GM18909 (cell line): ENCODE results near the gene PCSK7.
"Not testable (repeated sequence)": the region's sequence is repeated elsewhere in the genome, so short reads cannot be mapped to it uniquely, and the experiment has no call there.

Experiments
- ATAC-seq: cut with Tn5 transposase; IDR thresholded peaks from one replicate; pipeline ENCODE4 v1.9.1; 2021; ENCODE audit warnings: mild to moderate bottlenecking; ENCODE audit not compliant: unreplicated experiment, poor library complexity

The PCSK7 gene

DNA sequence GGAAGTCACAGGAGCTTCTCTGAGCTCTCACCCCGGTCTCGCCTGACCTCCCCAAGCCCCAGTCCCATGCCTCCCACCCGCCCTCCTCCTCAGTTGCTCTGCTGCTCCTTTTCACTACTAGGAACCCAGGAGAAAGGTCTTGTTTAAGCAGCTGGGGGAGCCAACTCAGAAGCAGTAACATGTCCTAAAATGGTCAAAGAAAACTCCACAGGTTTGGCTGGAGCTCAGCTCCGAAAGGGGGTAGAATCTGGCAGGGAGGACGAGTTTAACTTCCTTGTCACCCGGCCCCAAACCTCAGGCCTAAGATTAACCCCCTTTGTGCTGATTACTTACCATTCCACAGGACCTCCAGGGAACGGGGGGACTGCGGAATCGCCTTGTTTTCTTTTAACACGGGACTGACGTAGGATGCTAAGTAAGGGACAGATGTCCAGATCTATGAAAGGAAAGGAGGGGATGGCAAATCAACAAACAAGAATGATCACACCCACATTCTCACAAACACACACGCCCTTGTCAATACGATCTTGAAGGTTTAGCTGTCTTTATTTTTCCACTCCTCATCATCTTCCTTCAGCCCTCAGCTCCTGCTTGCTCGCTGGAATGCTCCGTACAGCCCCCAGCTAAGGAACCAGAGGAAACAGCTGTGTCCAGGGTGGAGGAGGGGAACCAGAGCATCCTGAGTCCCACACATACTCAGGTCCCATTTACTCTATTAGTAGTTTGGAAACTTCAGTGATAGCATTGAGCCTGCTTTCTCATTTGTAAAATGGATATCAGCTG, 13.5 kb downstream of the PCSK7 start:
- ATAC-seq: no peak

DNA sequence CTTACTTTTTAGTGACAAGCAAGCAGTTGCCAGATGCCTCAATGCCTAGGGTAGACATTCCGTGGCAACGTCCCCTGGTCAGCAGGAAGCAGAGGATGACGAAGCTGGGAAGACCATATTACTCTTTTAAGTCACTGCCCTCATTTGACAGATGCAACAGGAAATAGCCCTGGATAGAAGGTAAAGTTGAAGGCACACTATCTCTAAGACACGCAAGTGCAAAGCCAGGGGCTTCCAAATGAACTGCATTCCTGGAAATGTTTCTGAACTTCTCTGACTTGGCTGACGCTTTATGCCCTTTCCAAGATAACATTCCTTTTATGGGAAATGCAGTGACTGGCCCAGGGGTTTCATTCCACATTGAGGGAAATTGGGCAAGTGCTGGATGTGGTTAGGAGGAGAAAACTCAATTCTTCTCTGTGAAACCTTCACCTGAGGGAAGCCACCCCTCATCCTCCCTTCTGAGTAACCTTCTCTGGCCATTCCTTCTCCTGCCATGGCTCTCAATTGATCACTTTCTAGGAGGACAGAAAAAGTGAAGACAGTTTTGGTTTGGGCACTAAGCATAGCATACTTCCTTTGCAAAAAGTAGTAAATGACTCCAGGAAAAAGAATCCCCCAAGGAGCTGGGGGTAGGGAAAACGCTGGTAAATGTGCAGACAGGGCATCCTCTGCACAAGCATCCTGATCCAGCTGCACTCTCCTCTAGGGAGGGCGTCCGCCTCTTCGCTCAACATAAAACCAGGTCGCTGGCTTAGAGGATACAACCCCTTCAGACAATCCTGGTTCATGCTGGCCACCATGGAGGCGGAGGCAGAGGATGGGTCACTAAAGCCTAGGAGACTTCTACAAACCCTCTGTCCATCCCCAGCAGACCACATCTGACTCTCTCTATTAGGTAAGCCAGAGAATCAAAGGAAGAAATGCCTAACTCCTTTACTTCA, 14.5 kb downstream of the PCSK7 start:
- no peak for ATAC-seq

DNA sequence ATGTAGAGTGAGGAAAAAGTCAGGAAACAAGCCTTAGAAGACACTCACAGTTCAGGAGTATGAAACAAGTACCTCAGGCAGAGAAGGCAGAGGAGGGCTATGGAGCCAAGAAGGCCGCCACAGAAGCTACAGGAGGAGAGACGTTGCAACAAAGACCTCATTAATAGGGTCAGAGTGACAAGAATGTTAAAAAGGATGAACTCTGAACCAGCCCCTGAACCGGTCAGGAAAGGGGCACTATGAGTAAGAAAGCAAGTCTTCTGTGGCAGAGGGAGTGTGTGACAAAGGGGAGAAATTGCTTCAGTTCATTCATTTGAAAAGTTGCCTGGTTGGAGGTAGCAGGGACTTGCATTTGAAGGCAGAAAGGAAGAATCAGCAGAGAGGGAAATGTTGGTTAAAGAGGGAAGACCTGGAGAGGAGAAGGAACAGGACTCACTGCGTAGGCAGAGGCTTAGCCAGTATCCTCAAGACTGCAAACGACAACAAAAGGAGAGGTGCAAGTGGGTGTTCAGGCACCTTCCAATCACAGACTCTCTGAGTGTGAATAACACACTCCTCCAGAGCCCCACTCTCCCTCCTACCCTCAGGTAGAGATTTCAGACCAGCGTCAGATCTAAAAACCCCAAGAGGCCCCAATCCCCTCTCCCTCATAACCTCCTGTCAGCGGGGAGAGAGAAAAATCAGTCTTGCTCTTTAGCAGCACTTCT, 17.3 kb downstream of the PCSK7 start:
- no peak for ATAC-seq

DNA sequence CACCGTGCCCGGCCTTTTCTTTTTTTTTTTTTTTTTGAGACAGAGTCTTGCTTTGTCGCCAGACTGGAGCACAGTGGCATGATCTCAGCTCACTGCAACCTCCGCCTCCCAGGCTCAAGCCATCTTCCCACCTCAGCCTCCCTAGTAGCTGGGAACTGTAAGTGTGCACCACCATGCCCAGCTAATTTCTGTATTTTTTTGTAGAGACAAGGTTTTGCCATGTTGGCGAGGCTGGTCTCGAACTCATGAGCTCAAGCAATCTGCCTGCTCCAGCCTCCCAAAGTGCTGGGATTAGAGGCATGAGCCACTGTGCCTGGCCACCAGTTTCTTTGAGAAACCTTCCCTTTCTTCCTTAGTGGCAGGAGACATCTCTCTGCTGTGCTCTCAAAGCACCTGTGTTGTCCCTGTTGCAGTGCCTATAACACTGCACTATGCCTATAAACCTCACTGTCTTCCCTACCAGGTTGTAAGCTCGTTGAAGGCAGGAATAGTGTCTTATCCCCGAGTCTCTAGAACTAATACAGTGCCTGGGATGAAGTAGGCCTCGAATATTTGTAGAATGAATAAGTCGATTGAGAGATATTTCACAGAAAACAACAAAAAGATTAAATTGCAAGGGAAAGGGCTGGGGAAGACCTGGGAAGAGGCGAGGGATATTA, 19.0 kb downstream of the PCSK7 start:
- no peak for ATAC-seq

DNA sequence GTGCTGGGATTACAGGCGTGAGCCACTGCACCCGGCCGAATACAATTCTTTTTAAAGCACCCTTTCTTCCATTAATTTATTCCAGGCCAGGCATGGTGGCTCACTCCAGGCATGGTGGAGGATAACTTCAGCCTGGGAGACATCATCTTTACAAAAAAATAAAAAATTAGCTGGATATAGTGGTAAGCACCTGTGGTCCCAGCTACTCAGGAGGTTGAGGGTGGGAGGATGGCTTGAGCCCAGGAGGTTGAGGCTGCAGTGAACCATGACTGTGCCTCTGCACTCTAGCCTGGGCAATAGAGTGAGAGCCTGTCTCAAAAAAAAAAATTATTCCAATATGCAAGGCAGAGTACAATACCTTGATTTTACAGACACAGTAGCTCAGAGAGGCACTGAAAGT, 21.3 kb downstream of the PCSK7 start:
- ATAC-seq: no peak

DNA sequence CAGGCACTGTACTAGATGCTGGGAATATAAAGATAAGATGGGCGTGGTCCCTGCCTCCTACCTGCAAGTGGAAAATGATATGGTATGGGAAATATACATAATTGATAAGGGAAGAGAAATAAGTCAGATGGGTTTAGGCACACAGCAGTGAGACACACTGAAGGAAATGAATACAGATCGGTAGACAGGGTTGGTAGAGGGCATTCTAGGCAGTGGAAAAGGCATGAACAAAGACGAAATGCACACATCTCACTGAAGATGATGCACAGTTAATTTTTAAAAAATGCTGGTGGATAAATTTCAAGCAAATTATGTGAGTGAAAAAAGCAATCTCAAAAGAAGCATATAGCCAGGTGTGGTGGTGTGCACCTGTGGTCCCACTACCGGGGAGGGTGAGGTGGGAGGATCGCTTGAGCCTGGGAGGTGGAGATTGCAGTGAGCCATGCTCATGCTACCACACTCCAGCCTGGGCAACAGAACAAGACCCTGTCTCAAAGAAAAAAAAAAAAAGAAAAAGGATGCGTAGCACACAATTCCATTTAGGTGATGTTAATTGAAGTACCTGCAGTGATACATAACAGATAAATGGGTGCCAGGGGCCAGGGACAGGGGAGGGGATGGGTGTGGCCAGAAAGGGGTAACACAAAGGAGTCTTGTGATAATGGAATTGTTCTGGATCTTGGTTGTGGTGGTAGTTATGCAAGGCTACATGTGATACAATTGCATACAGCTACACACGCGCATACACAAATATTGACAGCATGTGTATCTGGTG, 22.3 kb downstream of the PCSK7 start:
- ATAC-seq: not testable (repeated sequence)

DNA sequence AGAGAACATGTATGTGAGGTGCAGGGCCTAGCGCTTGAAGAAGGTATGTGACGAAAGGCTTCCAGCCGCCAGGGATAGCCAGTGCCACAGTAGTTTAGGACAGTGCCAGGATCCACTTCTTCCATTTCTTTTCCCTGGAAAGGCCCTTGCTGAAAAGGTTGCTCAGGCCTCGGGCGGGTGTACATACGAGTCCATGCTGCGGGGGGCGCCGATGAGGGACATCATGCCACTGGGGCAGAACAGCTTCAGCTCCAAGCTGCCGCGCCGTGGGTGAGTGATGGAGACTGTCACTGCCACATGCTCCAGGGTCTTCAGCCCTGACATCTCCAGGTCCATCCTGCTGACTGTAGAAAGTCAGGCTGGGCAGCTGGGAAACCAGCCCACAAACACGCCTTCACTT, 23.2 kb downstream of the PCSK7 start:
- ATAC-seq: not testable (repeated sequence)

DNA sequence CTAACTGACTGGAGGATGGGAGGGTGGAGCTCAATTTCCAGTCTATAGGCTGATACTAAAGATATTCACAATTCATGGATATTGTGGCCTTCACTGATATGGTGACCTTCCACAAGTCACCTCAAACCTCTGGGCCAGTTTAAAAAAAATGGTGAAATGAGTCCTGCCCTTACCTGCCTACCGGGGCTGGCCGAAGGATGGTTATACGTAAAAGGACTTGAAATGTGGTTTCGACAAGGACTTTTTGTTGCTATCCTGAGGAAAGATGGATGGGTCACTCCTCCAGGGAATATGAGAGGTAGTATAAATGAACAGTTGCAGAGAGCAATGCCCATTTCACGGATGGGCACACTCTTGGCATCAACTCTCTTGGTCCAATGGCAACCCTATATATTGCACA, 24.4 kb downstream of the PCSK7 start:
- not testable (repeated sequence) for ATAC-seq

DNA sequence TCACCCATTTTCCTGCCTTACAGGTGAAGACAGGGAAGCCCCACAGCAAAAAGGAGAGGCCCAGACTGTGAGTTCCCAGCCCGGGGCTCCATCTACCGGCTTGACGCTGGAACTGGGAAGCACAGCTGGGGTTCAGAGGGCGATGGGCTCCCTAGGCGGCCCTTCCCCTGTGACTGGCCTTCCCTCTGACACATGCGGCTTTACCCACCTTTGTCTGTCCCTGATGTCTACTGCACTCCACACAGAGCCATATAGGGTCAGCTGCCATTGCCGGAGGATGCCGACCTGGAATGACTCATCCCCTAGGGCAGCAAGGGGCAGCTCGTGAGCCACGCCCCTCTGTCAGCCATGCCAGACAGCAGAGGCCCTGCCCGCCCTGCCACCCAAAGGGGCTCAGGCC, 25.0 kb downstream of the PCSK7 start:
- ATAC-seq: not testable (repeated sequence)

DNA sequence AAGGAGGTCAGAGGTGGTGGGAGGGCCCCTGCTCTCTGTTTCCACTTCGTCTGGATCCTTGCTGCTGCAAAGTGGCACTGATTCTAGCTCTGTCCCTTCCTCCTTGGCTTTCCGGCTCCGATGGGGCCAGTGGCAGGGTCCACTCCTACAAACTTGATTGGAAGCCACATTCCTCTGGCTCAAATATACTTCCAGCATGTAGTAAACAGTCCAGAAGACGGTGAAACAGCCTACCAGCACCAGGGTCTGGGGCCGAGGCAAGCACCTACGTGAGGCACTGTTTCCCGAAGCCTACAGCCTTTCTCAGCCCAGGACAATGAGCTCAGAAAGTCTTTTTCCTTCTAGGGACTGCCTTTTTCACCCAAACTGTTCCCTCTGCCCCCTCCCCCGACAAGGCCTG, 25.8 kb downstream of the PCSK7 start:
- not testable (repeated sequence) for ATAC-seq

DNA sequence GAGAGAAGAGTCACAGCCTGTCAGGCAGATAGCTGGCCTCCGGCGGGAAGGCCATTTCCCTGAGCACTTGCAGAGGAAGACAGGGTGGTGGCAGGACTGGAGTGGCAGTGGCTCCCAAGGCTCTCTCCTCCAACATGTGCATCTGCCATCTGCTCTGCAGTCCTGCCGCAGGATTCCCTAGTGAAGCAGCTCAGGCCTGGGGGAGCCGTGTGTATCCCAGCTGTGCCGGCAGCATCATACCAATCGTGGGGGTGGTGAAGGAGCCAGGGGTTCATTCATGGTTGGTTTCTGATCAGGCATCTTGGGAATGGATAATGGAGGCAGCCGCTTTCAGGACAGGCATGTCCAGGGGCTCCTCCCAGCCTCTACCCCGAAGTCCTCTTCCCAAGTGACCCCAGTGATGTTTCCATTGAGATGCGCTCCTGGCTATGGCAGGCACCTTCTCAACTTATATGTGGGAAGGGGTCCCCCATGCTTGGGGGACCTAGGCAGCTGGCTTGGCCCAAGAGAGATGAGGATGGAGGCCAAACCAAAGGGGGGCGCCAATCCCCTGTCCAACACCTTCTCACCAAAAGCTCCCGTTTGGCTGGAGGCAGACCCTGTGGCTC, 26.6 kb downstream of the PCSK7 start:
- no peak for ATAC-seq

DNA sequence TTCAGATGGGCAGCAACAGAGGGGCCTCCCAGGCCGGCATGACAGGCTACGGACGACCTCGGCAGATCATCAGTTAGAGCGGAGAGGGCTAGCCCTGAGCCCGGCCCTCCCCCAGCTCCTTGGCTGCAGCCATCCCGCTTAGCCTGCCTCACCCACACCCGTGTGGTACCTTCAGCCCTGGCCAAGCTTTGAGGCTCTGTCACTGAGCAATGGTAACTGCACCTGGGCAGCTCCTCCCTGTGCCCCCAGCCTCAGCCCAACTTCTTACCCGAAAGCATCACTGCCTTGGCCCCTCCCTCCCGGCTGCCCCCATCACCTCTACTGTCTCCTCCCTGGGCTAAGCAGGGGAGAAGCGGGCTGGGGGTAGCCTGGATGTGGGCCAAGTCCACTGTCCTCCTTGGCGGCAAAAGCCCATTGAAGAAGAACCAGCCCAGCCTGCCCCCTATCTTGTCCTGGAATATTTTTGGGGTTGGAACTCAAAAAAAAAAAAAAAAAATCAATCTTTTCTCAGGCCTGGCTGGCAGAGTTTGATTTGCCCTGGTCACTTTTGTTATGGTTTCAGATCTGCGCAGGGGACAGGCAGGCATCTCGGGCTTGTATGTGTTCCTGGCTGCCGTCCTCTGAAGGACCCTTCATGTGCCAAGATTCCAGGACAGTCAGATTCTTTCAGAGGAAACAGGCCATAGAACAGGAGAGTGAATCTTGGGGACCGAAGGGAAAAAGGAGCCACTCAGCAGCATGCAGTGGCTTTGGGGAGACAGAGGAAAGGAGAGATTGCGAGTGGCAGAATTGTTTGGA, 27.4 kb downstream of the PCSK7 start:
- no peak for ATAC-seq

DNA sequence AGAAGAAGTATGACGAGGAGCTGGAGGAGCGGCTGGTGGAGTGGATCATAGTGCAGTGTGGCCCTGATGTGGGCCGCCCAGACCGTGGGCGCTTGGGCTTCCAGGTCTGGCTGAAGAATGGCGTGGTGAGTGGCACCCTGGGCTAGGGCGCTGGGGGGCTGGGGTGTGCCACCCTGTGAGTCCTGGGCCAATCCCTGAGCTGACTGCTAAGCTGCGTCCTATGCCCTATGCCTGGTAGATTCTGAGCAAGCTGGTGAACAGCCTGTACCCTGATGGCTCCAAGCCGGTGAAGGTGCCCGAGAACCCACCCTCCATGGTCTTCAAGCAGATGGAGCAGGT, 28.8 kb downstream of the PCSK7 start:
- no peak for ATAC-seq

DNA sequence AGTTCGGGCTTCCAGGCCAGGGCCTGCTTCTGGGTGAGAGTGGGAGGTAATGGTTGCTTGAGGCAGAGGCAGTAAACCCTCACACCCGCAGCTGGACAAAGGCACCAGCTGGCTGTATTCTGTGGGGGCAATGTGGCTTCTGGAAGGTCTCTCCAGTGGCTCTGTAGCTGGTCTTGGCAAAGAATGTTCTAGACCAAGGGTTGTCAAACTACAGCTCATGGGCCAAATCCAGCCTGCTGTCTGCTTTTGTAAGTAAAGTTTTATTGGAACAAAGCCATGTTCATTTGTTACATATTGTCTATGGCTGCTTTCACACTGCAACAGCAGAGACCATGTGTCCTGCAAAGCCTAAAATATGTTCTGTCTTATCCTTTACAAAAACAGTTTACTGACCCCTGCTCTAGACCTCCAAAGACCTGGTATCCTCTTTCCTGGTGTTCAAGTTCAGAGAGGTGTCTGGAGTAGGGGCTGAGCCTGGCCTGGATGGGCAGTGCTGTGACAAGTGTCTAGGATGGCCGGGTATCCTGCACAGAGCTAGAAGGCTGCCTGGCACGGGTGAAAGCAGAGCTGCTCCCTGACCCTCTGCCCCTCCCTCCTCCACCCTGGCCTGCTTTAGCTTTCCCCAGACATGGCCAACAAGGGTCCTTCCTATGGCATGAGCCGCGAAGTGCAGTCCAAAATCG, 29.3 kb downstream of the PCSK7 start:
- ATAC-seq: no peak

DNA sequence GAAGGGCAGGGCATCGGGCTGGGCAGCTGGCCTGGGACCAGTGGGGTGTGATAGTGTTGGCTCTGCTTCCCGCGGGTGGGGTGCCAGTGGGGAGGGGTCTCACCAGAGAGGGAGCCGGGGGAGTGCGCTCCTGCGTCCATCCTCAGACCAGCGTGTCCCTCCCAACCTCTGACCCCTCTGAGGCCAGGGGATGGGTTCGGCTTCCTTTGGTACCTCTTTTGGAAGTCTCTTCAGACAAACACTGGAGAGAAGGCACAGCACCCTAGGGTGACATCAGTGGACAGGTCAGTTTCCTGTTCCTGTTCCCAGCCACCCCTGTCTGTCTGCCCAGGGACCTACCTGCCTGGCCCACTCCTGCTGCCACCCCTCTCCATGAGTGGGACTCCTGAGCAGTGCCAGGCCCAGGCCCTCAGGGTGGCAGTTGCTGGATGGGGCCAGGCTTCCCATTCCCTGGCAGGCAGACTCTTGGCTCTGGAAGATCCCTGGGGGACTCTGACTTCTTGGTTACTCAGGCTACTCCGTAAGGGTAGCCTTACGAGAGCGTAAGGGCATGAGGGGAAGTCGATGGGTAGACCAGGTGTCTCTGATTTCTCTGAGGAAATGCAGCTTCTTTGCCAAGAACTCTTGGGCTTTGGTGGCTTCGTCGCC, 30.1 kb downstream of the PCSK7 start:
- no peak for ATAC-seq

DNA sequence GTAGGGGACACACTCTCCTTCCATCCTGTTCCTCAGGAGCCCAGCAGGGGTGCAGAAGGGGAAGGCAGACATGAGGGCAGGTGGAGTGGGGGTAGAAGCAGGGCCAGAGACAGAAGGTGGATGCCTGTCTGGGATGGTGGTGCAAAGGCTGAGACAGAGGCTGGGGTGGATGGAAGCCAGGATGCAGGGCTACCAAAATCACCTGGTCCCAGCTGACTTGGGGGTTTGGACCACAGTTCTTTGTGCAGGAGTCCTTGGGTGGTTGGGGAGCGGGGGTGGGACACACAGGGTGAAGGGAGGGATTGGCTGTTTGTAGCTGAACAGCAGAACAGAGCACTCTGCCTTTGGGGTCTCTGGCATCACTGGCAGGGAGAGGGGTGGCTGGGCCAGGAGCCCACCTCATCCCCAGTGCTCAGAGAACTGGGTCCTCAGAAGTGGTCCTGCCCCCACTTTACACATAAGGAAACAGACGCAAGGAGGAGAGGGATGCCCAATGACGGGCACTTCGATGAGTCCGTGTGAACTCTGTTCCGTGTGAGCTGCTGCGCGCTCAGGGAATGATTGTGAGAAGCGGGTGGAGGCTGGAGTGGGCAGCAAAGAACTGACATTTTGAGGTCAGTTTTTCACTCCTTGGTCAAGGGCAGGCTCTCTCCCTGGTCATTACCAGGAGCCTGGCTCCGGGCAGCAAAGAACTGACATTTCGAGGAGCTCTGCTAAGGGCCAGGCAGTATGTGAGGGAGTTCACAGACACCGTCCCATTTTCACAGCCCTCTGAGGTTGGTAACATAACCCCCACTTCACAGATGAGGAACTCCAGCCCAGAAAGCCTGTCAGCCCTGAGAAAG, 30.8 kb downstream of the PCSK7 start:
- no peak for ATAC-seq
